GM18508 (cell line): ENCODE measurements around the gene IL4R.
"Not testable (repeated sequence)": the region's sequence is repeated elsewhere in the genome, so short reads cannot be mapped to it uniquely, and the experiment has no call there.

Experiments used
- ATAC-seq: cut with Tn5 transposase; IDR thresholded peaks from one replicate; pipeline ENCODE4 v1.9.1; 2021; ENCODE audit warnings: moderate number of reproducible peaks; ENCODE audit not compliant: insufficient read depth, unreplicated experiment

IL4R gene

GRCh38 chr16:27287051-27287811, 26.5 kb upstream of the IL4R start:
- ATAC-seq, result no peak

- no peak for ATAC-seq
These were observed 25.9 kb upstream of the IL4R start for GRCh38 chr16:27287887-27288286.

- ATAC-seq, result not testable (repeated sequence)
These were observed 25.5 kb upstream of the IL4R start for GRCh38 chr16:27288313-27288712.

- ATAC-seq, result no peak
These were observed 24.1 kb upstream of the IL4R start for GRCh38 chr16:27289669-27290068.

GRCh38 chr16:27290562-27290961, 23.2 kb upstream of the IL4R start:
- no peak for ATAC-seq

GRCh38 chr16:27291106-27291505, 22.7 kb upstream of the IL4R start:
- ATAC-seq, result no peak

GRCh38 chr16:27291722-27292240, 22.0 kb upstream of the IL4R start:
- no peak for ATAC-seq

GRCh38 chr16:27293343-27293742, 20.4 kb upstream of the IL4R start:
- no peak for ATAC-seq

GRCh38 chr16:27298132-27298531, 15.6 kb upstream of the IL4R start:
- ATAC-seq, result no peak

- no peak for ATAC-seq
These were observed 12.4 kb upstream of the IL4R start for GRCh38 chr16:27301236-27301861.

GRCh38 chr16:27302126-27302525, 11.6 kb upstream of the IL4R start:
- no peak for ATAC-seq

GRCh38 chr16:27303256-27304100, 10.3 kb upstream of the IL4R start:
- ATAC-seq, result no peak

- ATAC-seq, result no peak
These were observed 9.7 kb upstream of the IL4R start for GRCh38 chr16:27304102-27304501.

- no peak for ATAC-seq
These were observed 8.7 kb upstream of the IL4R start for GRCh38 chr16:27304881-27305745.

- no peak for ATAC-seq
These were observed 7.8 kb upstream of the IL4R start for GRCh38 chr16:27305839-27306442.

- no peak for ATAC-seq
These were observed 5.0 kb upstream of the IL4R start for GRCh38 chr16:27308792-27309191.

GRCh38 chr16:27310576-27311447, 3.0 kb upstream of the IL4R start:
- ATAC-seq, result no peak

- ATAC-seq, result no peak
These were observed 2.3 kb upstream of the IL4R start for GRCh38 chr16:27311448-27311830.

- ATAC-seq, result no peak
These were observed 1.9 kb upstream of the IL4R start for GRCh38 chr16:27311897-27312303.
